ENCODE results near the gene CHST6.

GRCh38 chr16:75429621-75430403 lies 65.4 kb downstream of the CHST6 start:
- TF ChIP-seq REST (IDR thresholded peaks at IDR 0.05; ENCODE audit: insufficient read depth in 1 of 2, low read depth in 2 of 2, low read length in 2 of 2) (no peak), POLR2AphosphoS5 (IDR thresholded peaks at IDR 0.05; ENCODE audit: low read depth, low read length) (no peak), TAF1 (IDR thresholded peaks at IDR 0.05; ENCODE audit: borderline replicate concordance, insufficient read depth, low read length) (no peak), SIN3A (IDR thresholded peaks at IDR 0.05; ENCODE audit: borderline replicate concordance, insufficient read depth, low read length) (no peak)

All from PFSK-1 (cell line).